SK-N-SH (cell line): Measurements from ENCODE around the gene TRPC4AP. TPM values are rescaled to one million over a fixed set of nuclear protein-coding genes. Genes with fewer than 3 reads are reported as not detected.

Experiments used
- CTCF ChIA-PET: fragments of 300-600, 350-600 bp; formaldehyde crosslinking; extraction: SDS; loops from one replicate; lab custom pipeline; 2021; lab: Yijun Ruan, JAX
- POLR2A ChIA-PET: fragments of 350-600 bp; sonication (Branson Sonifier 250); formaldehyde crosslinking; extraction: SDS; loops from one replicate; lab custom pipeline; 2020; ENCODE audit warnings: antibody characterized with exemption, inconsistent platforms; lab: Yijun Ruan, JAX
- DNase-seq: peaks from one replicate; pipeline ENCODE4 v3.0.0; 2012
- H2AFZ ChIP-seq: fragments of 200-600 bp; sonication (generic); 2 replicates; pipeline ENCODE4 v1.8.1; 2016; ENCODE audit warnings: antibody characterized with exemption, mild to moderate bottlenecking, low read depth
- H3F3A ChIP-seq: fragments of 200-600 bp; sonication (generic); replicated peaks from 2 replicates; pipeline ENCODE3; 2016; ENCODE audit warnings: antibody characterized with exemption, mild to moderate bottlenecking; ENCODE audit not compliant: insufficient read depth
- H3K27ac ChIP-seq, 2 experiments: fragments of 200-500 bp in 1 of 2; fragments of 200-600 bp in 1 of 2; sonication (Bioruptor generic) in 1 of 2; sonication (generic), shearing (Covaris generic) in 1 of 2; 2 replicates each; pipeline versions ENCODE4 v1.5.1 to v1.6.1; 2014 to 2016; ENCODE audit warnings: low read depth in 2 of 2, inconsistent platforms in 1 of 2, low read length in 1 of 2, mild to moderate bottlenecking in 1 of 2, mixed read lengths in 1 of 2
- H3K27me3 ChIP-seq: fragments of 200-600 bp; sonication (generic), shearing (Covaris generic); 2 replicates; pipeline ENCODE4 v1.6.1; 2016; ENCODE audit warnings: mixed run types; ENCODE audit not compliant: insufficient read depth
- H3K36me3 ChIP-seq, 2 experiments: fragments of 200-500 bp in 1 of 2; fragments of 200-600 bp in 1 of 2; sonication (Bioruptor generic) in 1 of 2; sonication (generic) in 1 of 2; replicated peaks in 1 of 2; 2 replicates each; pipeline versions ENCODE3 to v1.5.1; 2014 to 2016; ENCODE audit warnings: low read length in 1 of 2, mild to moderate bottlenecking in 1 of 2; ENCODE audit not compliant: insufficient read depth in 2 of 2, control insufficient read depth in 1 of 2
- H3K4me1 ChIP-seq, 2 experiments: fragments of 200-500 bp in 1 of 2; fragments of 200-600 bp in 1 of 2; sonication (Bioruptor generic) in 1 of 2; sonication (generic), shearing (Covaris generic) in 1 of 2; 2 replicates each; pipeline versions ENCODE4 v1.5.1 to v1.6.1; 2014 to 2016; ENCODE audit warnings: low read depth in 1 of 2, low read length in 1 of 2, mixed run types in 1 of 2; ENCODE audit not compliant: insufficient read depth in 2 of 2, control insufficient read depth in 1 of 2
- H3K4me2 ChIP-seq: fragments of 200-600 bp; sonication (generic), shearing (Covaris generic); 2 replicates; pipeline ENCODE4 v1.6.1; 2017; ENCODE audit warnings: mixed run types
- H3K4me3 ChIP-seq, 2 experiments: fragments of 200-500 bp in 1 of 2; fragments of 200-600 bp in 1 of 2; sonication (Bioruptor generic) in 1 of 2; sonication (generic), shearing (Covaris generic) in 1 of 2; 2 replicates each; pipeline versions ENCODE4 v1.5.1 to v1.8.1; 2014 to 2016; ENCODE audit warnings: low read depth in 2 of 2, inconsistent platforms in 1 of 2, low read length in 1 of 2, mild to moderate bottlenecking in 1 of 2, mixed read lengths in 1 of 2, moderate library complexity in 1 of 2
- H3K79me2 ChIP-seq: fragments of 200-600 bp; sonication (generic); 2 replicates; pipeline ENCODE4 v1.8.1; 2017; ENCODE audit warnings: mild to moderate bottlenecking; ENCODE audit not compliant: insufficient read depth
- H3K9ac ChIP-seq: fragments of 200-600 bp; sonication (generic); 2 replicates; pipeline ENCODE4 v1.6.1; 2017; ENCODE audit warnings: mixed run types
- H3K9me2 ChIP-seq: fragments of 200-600 bp; sonication (generic); 2 replicates; pipeline ENCODE4 v1.6.1; 2017; ENCODE audit warnings: mixed run types
- H3K9me3 ChIP-seq: fragments of 200-600 bp; sonication (generic); 2 replicates; pipeline ENCODE4 v1.6.1; 2017; ENCODE audit warnings: mixed run types, mild to moderate bottlenecking, moderate library complexity
- H4K20me1 ChIP-seq: fragments of 200-600 bp; sonication (generic); 2 replicates; pipeline ENCODE4 v1.6.1; 2017; ENCODE audit warnings: mild to moderate bottlenecking, mixed run types; ENCODE audit not compliant: insufficient read depth
- CHD2 ChIP-seq: fragments of 150-350 bp; IDR thresholded peaks from 2 replicates; pipeline ENCODE4 v1.6.1; 2018; ENCODE audit warnings: low read length; ENCODE audit not compliant: partially characterized antibody
- ELF1 ChIP-seq: IDR thresholded peaks from 2 replicates; pipeline ENCODE4 v1.4.0; 2012
- EZH2phosphoT487 ChIP-seq: fragments of 200-600 bp; sonication (generic); IDR thresholded peaks from 2 replicates; pipeline ENCODE4 v1.6.1; 2017; ENCODE audit warnings: low read depth, mixed run types, mild to moderate bottlenecking, antibody characterized with exemption, moderate library complexity, borderline replicate concordance
- FOSL2 ChIP-seq: IDR thresholded peaks from 2 replicates; pipeline ENCODE4 v1.4.0; 2012; ENCODE audit warnings: low read depth, mild to moderate bottlenecking, moderate library complexity, borderline replicate concordance
- FOXM1 ChIP-seq: IDR thresholded peaks from 2 replicates; pipeline ENCODE4 v1.4.0; 2012; ENCODE audit warnings: low read depth, mild to moderate bottlenecking
- GABPA ChIP-seq: IDR thresholded peaks from 2 replicates; pipeline ENCODE4 v1.4.0; 2012; ENCODE audit warnings: low read depth, mild to moderate bottlenecking
- GATA2 ChIP-seq: sonication (generic); formaldehyde crosslinking; IDR thresholded peaks from 2 replicates; pipeline ENCODE4 v1.5.0; 2020; ENCODE audit warnings: mild to moderate bottlenecking, missing genetic modification reagents
- IRF3 ChIP-seq: fragments of 150-350 bp; IDR thresholded peaks from 2 replicates; pipeline ENCODE4 v1.6.1; 2016; ENCODE audit warnings: mild to moderate bottlenecking, low read depth, low read length
- JUND ChIP-seq: IDR thresholded peaks from 2 replicates; pipeline ENCODE4 v1.4.0; 2012
- MAX ChIP-seq: IDR thresholded peaks from 2 replicates; pipeline ENCODE4 v1.4.0; 2012; ENCODE audit warnings: low read depth
- MXI1 ChIP-seq: IDR thresholded peaks from 2 replicates; pipeline ENCODE4 v1.6.1; 2012; ENCODE audit warnings: mild to moderate bottlenecking, low read depth, low read length, improper control_type of control experiment
- NFIC ChIP-seq: IDR thresholded peaks from 2 replicates; pipeline ENCODE4 v1.4.0; 2012; ENCODE audit warnings: borderline replicate concordance
- NRF1 ChIP-seq: IDR thresholded peaks from 2 replicates; pipeline ENCODE4 v1.6.1; 2012; ENCODE audit warnings: low read depth, mild to moderate bottlenecking, low read length
- PBX3 ChIP-seq: IDR thresholded peaks from 2 replicates; pipeline ENCODE4; 2012
- POLR2AphosphoS5 ChIP-seq: IDR thresholded peaks from 2 replicates; pipeline ENCODE4 v1.6.1; 2012; ENCODE audit warnings: low read depth, low read length
- RCOR1 ChIP-seq: fragments of 150-350 bp; IDR thresholded peaks from 2 replicates; pipeline ENCODE4 v1.6.1; 2017; ENCODE audit warnings: antibody characterized with exemption, low read length
- RFX5 ChIP-seq: IDR thresholded peaks from 2 replicates; pipeline ENCODE4 v1.6.1; 2012; ENCODE audit warnings: mild to moderate bottlenecking, improper control_type of control experiment, low read length
- RXRA ChIP-seq: IDR thresholded peaks from 2 replicates; pipeline ENCODE4 v1.4.0; 2012; ENCODE audit warnings: low read depth, mild to moderate bottlenecking, borderline replicate concordance
- SMC3 ChIP-seq: IDR thresholded peaks from 2 replicates; pipeline ENCODE4 v1.6.1; 2012; ENCODE audit warnings: low read depth, low read length, improper control_type of control experiment
- TAF1 ChIP-seq: IDR thresholded peaks from 2 replicates; pipeline ENCODE4 v1.6.1; 2012; ENCODE audit warnings: low read depth, mild to moderate bottlenecking, low read length, moderate library complexity, borderline replicate concordance
- TCF12 ChIP-seq: IDR thresholded peaks from 2 replicates; pipeline ENCODE4 v1.4.0; 2012
- USF1 ChIP-seq: IDR thresholded peaks from 2 replicates; pipeline ENCODE4 v1.4.0; 2012; ENCODE audit warnings: low read depth, borderline replicate concordance
- USF2 ChIP-seq: fragments of 150-350 bp; IDR thresholded peaks from 2 replicates; pipeline ENCODE4 v1.6.1; 2017; ENCODE audit warnings: antibody characterized with exemption, low read length, low read depth, borderline replicate concordance
- YY1 ChIP-seq: IDR thresholded peaks from 2 replicates; pipeline ENCODE4 v1.4.0; 2012; ENCODE audit warnings: low read depth, mild to moderate bottlenecking
- WGBS: methylation state at CpG from one replicate; pipeline ENCODE4 v1.1.6; 2017; ENCODE audit warnings: low lambda C conversion rate; 5-methylcytosine and 5-hydroxymethylcytosine counted together
- polyA plus RNA-seq, 3 experiments: library from polyadenylated mRNA; depleted of rRNA; stranded (reverse); fragments of >200 nt; gene quantifications; 2 replicates each; pipeline ENCODE4 v1.2.3, GENCODE V29; 2012

The TRPC4AP gene
- polyA plus RNA-seq, 1 of the 3 experiments (the other 2 are of a cell fraction), result 57.4 TPM

GRCh38 chr20:34989670-34990069, 102.9 kb downstream of the TRPC4AP start:
- Histone ChIP-seq H3K9me2 (no peaks in the 10 kb centered on the region), H3K9me3 (no peaks in the 10 kb centered on the region), H3K79me2 (no peaks in the 10 kb centered on the region), H3K36me3 (peaks cover 0 to 9% of the 10 kb centered on the region in 2 experiments), H3K4me3 (no peak overlapping the region), H3K27me3 (no peaks in the 10 kb centered on the region), H3K27ac (no peak overlapping the region), H4K20me1 (no peaks in the 10 kb centered on the region), H3K4me1 (no peaks in the 10 kb centered on the region; a peak in 1 of 4 replicates), H2AFZ (no peak overlapping the region), H3K9ac (no peak overlapping the region), H3F3A (no peaks in the 10 kb centered on the region), H3K4me2 (no peak overlapping the region)
- TF ChIP-seq TCF12 (no peak), RXRA (no peak), CHD2 (no peak), YY1 (no peak), ELF1 (no peak), IRF3 (no peak), RCOR1 (no peak), MAX (no peak), FOSL2 (no peak), RFX5 (no peak), TAF1 (no peak), JUND (no peak), PBX3 (no peak), SMC3 (no peak), GATA2 (CRISPR knock-in tag) (no peak)
- 84% methylated on average over 3 of the region's 14 CpGs for WGBS
- POLR2A ChIA-PET, result no interaction called here
- CTCF ChIA-PET, result no interaction called here
- no peak for DNase-seq

- no peak overlapping the region for H3K27ac ChIP-seq
- no peaks in the 10 kb centered on the region for H3K27me3 ChIP-seq
- no peaks in the 10 kb centered on the region; a peak in 1 of 4 replicates for H3K4me1 ChIP-seq
- H2AFZ ChIP-seq, result no peak overlapping the region
- no peak overlapping the region for H3K9ac ChIP-seq
- peaks cover 0 to 8% of the 10 kb centered on the region in 2 experiments for H3K36me3 ChIP-seq
- H3K9me3 ChIP-seq, result no peaks in the 10 kb centered on the region
- ChIA-PET POLR2A (no interaction called here), CTCF (interaction anchor here (0.6 kb wide), 1 partner anchor 516 kb away, joined by 3 read pairs; no protein-coding TSS in a partner anchor)
- no peaks in the 10 kb centered on the region for H3K79me2 ChIP-seq
- TF ChIP-seq IRF3, result no peak
- TF ChIP-seq SMC3, result no peak
- no peak for TF ChIP-seq NFIC
- no peak for TF ChIP-seq USF2
- TF ChIP-seq TCF12, result no peak
- TF ChIP-seq MXI1, result no peak
- no peak for TF ChIP-seq FOSL2
- TF ChIP-seq USF1, result no peak
- no peak for TF ChIP-seq NRF1
- TF ChIP-seq MAX, result no peak
- no peak for TF ChIP-seq TAF1
- no peak for TF ChIP-seq EZH2phosphoT487
- no peak for TF ChIP-seq GATA2 (CRISPR knock-in tag)
- no peak for TF ChIP-seq FOXM1
- TF ChIP-seq ELF1, result no peak
- TF ChIP-seq CHD2, result no peak
- TF ChIP-seq POLR2AphosphoS5, result no peak
- TF ChIP-seq GABPA, result no peak
- DNase-seq, result no peak
- no peaks in the 10 kb centered on the region for H3K9me2 ChIP-seq
- no peak overlapping the region for H3K4me2 ChIP-seq
- WGBS, result 87% methylated on average over 4 of the region's 4 CpGs
- H3K4me3 ChIP-seq, result no peak overlapping the region
- H3F3A ChIP-seq, result no peaks in the 10 kb centered on the region
- no peaks in the 10 kb centered on the region for H4K20me1 ChIP-seq
These were observed 103.5 kb downstream of the TRPC4AP start for GRCh38 chr20:34989118-34989517.
